A549 treated with ZK216348 at 1 μM for 4 hours (cell line): ENCODE data around the gene CD244. TPM values are rescaled to one million over a fixed set of nuclear protein-coding genes. Genes with fewer than 3 reads are reported as not detected.

Source experiments
- total RNA-seq: library from RNA; stranded (reverse); fragments of 200-300 nt; extraction: Qiagen RNA extraction; gene quantifications from 5 replicates; pipeline ENCODE4 v1.2.3, GENCODE V29; 2022; ENCODE audit warnings: low read depth

Gene CD244
- not detected in 5 replicates for total RNA-seq

GRCh38 chr1:160862203-160863060 lies at the start of gene CD244:
CD244 (minus strand) TSS chr1:160862887; CDS start chr1:160862677, 210 bp downstream.

GRCh38 chr1:160885042-160885441 lies 22.4 kb upstream of the CD244 start, which contains the start of gene ITLN1:
ITLN1 (minus strand) TSS chr1:160885180; CDS start chr1:160884877, 303 bp downstream.

GRCh38 chr1:160795951-160796383 lies 66.7 kb downstream of the CD244 start, which contains the start of gene LY9:
LY9 (plus strand) TSS chr1:160796174; CDS start chr1:160796188, 14 bp downstream.

Other genes starting within 250 kb of the CD244 start
- gene SLAMF1, start 215.8 kb downstream of the CD244 start, total RNA-seq, result not detected in 5 replicates
- not detected in 5 replicates for gene CD48, start 151.1 kb downstream of the CD244 start, total RNA-seq
- gene SLAMF7, start 123.6 kb downstream of the CD244 start, total RNA-seq, result 1.1 to 2.9 TPM (median 1.4 TPM) in 5 replicates
- gene LY9, start 66.7 kb downstream of the CD244 start, total RNA-seq, result 0.09 to 0.12 TPM (median 0.12 TPM) in 3 of 5 replicates, not detected in the others
- not detected in 5 replicates for gene ITLN1, start 22.3 kb upstream of the CD244 start, total RNA-seq
- 0.14 to 1.1 TPM (median 0.36 TPM) in 5 replicates for gene ITLN2, start 91.9 kb upstream of the CD244 start, total RNA-seq
- 43.1 to 66.6 TPM (median 47.2 TPM) in 5 replicates for gene F11R, start 158.3 kb upstream of the CD244 start, total RNA-seq
- 0.49 to 0.78 TPM (median 0.67 TPM) in 4 of 5 replicates, not detected in the other for gene TSTD1, start 176.1 kb upstream of the CD244 start, total RNA-seq
- 45.3 to 50.5 TPM (median 49.9 TPM) in 5 replicates for gene USF1, start 183.1 kb upstream of the CD244 start, total RNA-seq
- gene ARHGAP30, start 207.0 kb upstream of the CD244 start, total RNA-seq, result 0.06 to 0.19 TPM (median 0.08 TPM) in 5 replicates
- 0.81 to 2.9 TPM (median 2.0 TPM) in 5 replicates for gene NECTIN4, start 226.7 kb upstream of the CD244 start, total RNA-seq
- 1.1 to 2.2 TPM (median 2.0 TPM) in 5 replicates for gene KLHDC9, start 235.5 kb upstream of the CD244 start, total RNA-seq